Heart left ventricle (tissue), 16 donors: ENCODE results near the gene EXOC8. TPM values are rescaled to one million over a fixed set of nuclear protein-coding genes. Genes with fewer than 3 reads are reported as not detected.

Experiments
- ATAC-seq, 4 donors: fragments of 200-7000 bp; cut with Tn5 transposase; one replicate each; pipeline ENCODE4 v1.9.1; 2020 to 2022; ENCODE audit warnings: moderate library complexity in 4 of 4, mild to moderate bottlenecking in 3 of 4, moderate number of reproducible peaks in 1 of 4
- DNase-seq, 5 donors: peaks; one replicate each; pipeline ENCODE4 v3.0.0-alpha.2; 2020
- H3K27ac ChIP-seq, 12 donors: fragments of 200-600 bp; sonication (generic) in 4 of 12; one replicate each; pipeline versions ENCODE4 v1.5.0 to v1.8.0; 2016 to 2022; ENCODE audit warnings: mild to moderate bottlenecking in 2 of 12
- H3K27me3 ChIP-seq, 9 donors: fragments of 200-600 bp; sonication (generic) in 2 of 9; one replicate each; pipeline versions ENCODE4 v1.5.1 to v1.8.0; 2016 to 2022; ENCODE audit warnings: mild to moderate bottlenecking in 3 of 9
- H3K36me3 ChIP-seq, 9 donors: fragments of 200-600 bp; sonication (generic) in 2 of 9; one replicate each; pipeline versions ENCODE4 v1.5.0 to v1.8.0; 2018 to 2022; ENCODE audit warnings: mild to moderate bottlenecking in 2 of 9
- H3K4me1 ChIP-seq, 12 donors: fragments of 200-600 bp; sonication (generic) in 4 of 12; one replicate each; pipeline versions ENCODE4 v1.5.0 to v1.8.0; 2016 to 2022; ENCODE audit warnings: mild to moderate bottlenecking in 3 of 12
- H3K4me3 ChIP-seq, 12 donors: fragments of 200-600 bp; sonication (generic) in 4 of 12; one replicate each; pipeline versions ENCODE4 v1.5.0 to v1.8.0; 2017 to 2022; ENCODE audit warnings: mild to moderate bottlenecking in 9 of 12, moderate library complexity in 4 of 12
- H3K9me3 ChIP-seq, 12 donors: fragments of 200-600 bp; sonication (generic) in 4 of 12; one replicate each; pipeline versions ENCODE4 v1.5.0 to v1.8.0; 2016 to 2022; ENCODE audit warnings: mild to moderate bottlenecking in 1 of 12
- CTCF ChIP-seq, 12 donors: fragments of 200-600 bp; sonication (generic) in 4 of 12; IDR thresholded peaks; one replicate each; pipeline versions ENCODE4 v1.5.0 to v1.8.0; 2018 to 2022; ENCODE audit warnings: antibody characterized with exemption in 12 of 12, mild to moderate bottlenecking in 5 of 12
- POLR2A ChIP-seq, 2 donors: fragments of 450-650 bp; IDR thresholded peaks; one replicate each; pipeline ENCODE4 v1.6.1; 2017; ENCODE audit warnings: antibody characterized with exemption in 2 of 2, mild to moderate bottlenecking in 2 of 2, moderate library complexity in 2 of 2
- WGBS, 4 donors: extraction: QIAGEN DNeasy Blood & Tissue Kit in 2 of 4; methylation state at CpG; one replicate each; pipeline versions ENCODE4 v1.1.5 to v1.1.7; 2013 to 2018; 5-methylcytosine and 5-hydroxymethylcytosine counted together
- intact Hi-C, 10 donors: fragments of 100-400 bp; cut with DNase I; formaldehyde crosslinking; loops; one replicate each; pipeline versions ENCODE4 v1.11.1 to v1.14.2; 2022
- polyA plus RNA-seq, 2 donors: library from polyadenylated mRNA; stranded (reverse); fragments of 200-250 nt; gene quantifications; one replicate each; pipeline ENCODE4 v1.2.3, GENCODE V29; 2013
- total RNA-seq, 9 donors: library from RNA; depleted of rRNA in 2 of 9; stranded (reverse); fragments of >200 nt in 2 of 9; fragmentation: NEBNext Ultra II Directional in 3 of 9; extraction: Animal tissue kit (Norgen Biotek cat#: 25700) in 3 of 9; gene quantifications; one replicate each; pipeline versions ENCODE4 v1.1.0 to v1.2.4, GENCODE V29; 2016 to 2023
- donor health status: ischemic (EF 13 %, LVEDD 7.1; RV severe dilation, severe dysfunction).
- donor health status: healthy with polysubstance abuse.
- donor health status: DM: no; HTN: yes; CAD: no.
- donor health status: DM: no; HTN: no; CAD: no.
- donor health status: ischemic (EF 25% LVEDD 6.9; RV normal size, moderate dysfunction).
- donor health status: ischemic (EF 25% LVEDD 5.7; RV mildly dilated, moderate dysfunction).
- donor health status: healthy.
- donor health status: DM: yes; HTN: yes; CAD: no.
- donor health status: ischemic (EF 35%, LVEDD 5.7; RV mildly dilated, moderate dysfunction).
- donor health status: nonischemic (EF 11% LVEDD 7.7; RV severe dilation, severe dysfunction).
- donor health status: DM: yes; HTN: yes; CAD: no.
- donor health status: PGD.
- donor health status: ischemic (EF 29% LVEDD 5.4; RV normal size, mild dysfunction).
- donor health status: nonischemic (EF 23%, LVEDD 6.1; RV moderate dilation, normal function).

Gene EXOC8
- total and polyA plus RNA-seq, 11 donors = 3.7 to 14.8 (median 12.2) TPM

DNA sequence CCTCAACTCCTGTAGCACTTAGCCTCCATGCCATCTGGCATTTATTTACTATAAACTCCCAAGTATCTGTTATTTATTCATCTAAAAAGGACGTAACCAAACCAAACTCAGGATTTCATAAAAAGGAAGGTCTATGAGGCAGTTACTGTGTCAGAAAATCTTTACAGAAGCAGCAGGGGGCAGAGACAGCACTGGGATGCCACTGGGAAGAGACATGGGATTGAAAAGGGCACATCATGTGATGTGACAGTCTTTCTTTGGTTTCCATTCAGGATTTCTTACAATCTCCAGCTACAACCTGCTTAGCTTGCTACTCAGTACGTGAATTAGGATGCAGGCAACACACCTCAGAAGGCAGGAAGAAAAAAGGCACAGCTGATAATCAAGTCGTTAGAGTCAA is 31.6 kb upstream of the EXOC8 start:
- H3K36me3 ChIP-seq = peaks cover 0 to 83% (median 53%) of the 10 kb centered on the region in 9 donors
- intact Hi-C loops = no loop called here
- no peaks in the 10 kb centered on the region for H3K9me3 ChIP-seq
- no peak for DNase-seq
- H3K27me3 ChIP-seq = no peaks in the 10 kb centered on the region
- peak in 2 of 12 donors; percentile 11 to 12 for TF ChIP-seq CTCF (IDR thresholded peaks at IDR 0.05)
- no peak for TF ChIP-seq POLR2A (IDR thresholded peaks at IDR 0.05)
- no peak overlapping the region for H3K4me3 ChIP-seq
- H3K4me1 ChIP-seq = peaks cover 0 to 7% (median 0%) of the 10 kb centered on the region in 12 donors
- H3K27ac ChIP-seq = no peak overlapping the region
- ATAC-seq = peak in 1 of 4 donors; percentile 24
- WGBS, 4 donors = 69 to 73% (median 71%) methylated on average over 3 of the region's 3 CpGs

DNA sequence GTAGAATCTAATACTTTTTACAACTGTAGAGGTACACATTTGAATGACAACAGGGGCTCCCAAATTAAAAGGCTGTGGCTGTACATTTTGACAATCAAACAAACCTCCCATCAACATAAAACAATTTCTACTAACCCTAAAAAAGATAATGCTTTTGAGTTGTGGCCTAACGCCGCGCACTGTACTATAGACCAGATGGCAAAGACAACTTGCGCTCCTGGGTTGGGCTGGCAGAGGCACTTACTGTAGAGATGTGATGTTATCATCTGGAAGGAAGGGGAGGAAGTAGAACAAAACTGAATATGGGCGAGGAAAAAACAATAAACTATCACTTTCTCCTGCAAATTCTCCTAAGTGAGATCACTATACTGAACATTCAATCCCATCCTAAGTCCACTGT is 26.5 kb upstream of the EXOC8 start:
- no peaks in the 10 kb centered on the region for H3K9me3 ChIP-seq
- 73 to 81% (median 78%) methylated on average over 5 of the region's 5 CpGs for WGBS, 4 donors
- TF ChIP-seq POLR2A (IDR thresholded peaks at IDR 0.05) (no peak), CTCF (IDR thresholded peaks at IDR 0.05) (no peak)
- intact Hi-C loops = loop anchor here in 3 of 10 donors (5.0 kb wide), 3 partner anchors 48 to 238 kb away; no protein-coding TSS in a partner anchor
- peaks cover 0 to 81% (median 37%) of the 10 kb centered on the region in 9 donors for H3K36me3 ChIP-seq
- ATAC-seq (no peak), DNase-seq (no peak)
- no peaks in the 10 kb centered on the region for H3K27me3 ChIP-seq
- H3K4me1 ChIP-seq = peaks cover 0 to 20% (median 4%) of the 10 kb centered on the region in 12 donors
- no peak overlapping the region for H3K4me3 ChIP-seq
- H3K27ac ChIP-seq = no peak overlapping the region

GRCh38 chr1:231363624-231364023 is 26.0 kb upstream of the EXOC8 start:
- ATAC-seq = no peak
- intact Hi-C loops = loop anchor here in 3 of 10 donors (5.0 kb wide), 3 partner anchors 49 to 239 kb away; no protein-coding TSS in a partner anchor
- no peaks in the 10 kb centered on the region for H3K27me3 ChIP-seq
- WGBS, 4 donors = 77 to 85% (median 80%) methylated on average over 1 of the region's 1 CpG
- H3K9me3 ChIP-seq = no peaks in the 10 kb centered on the region
- no peak for DNase-seq
- TF ChIP-seq CTCF (IDR thresholded peaks at IDR 0.05) = no peak
- TF ChIP-seq POLR2A (IDR thresholded peaks at IDR 0.05) = no peak
- H3K4me3 ChIP-seq = no peak overlapping the region
- H3K36me3 ChIP-seq = peaks cover 0 to 79% (median 31%) of the 10 kb centered on the region in 9 donors
- no peak overlapping the region for H3K27ac ChIP-seq
- peaks cover 0 to 20% (median 5%) of the 10 kb centered on the region in 12 donors for H3K4me1 ChIP-seq

DNA sequence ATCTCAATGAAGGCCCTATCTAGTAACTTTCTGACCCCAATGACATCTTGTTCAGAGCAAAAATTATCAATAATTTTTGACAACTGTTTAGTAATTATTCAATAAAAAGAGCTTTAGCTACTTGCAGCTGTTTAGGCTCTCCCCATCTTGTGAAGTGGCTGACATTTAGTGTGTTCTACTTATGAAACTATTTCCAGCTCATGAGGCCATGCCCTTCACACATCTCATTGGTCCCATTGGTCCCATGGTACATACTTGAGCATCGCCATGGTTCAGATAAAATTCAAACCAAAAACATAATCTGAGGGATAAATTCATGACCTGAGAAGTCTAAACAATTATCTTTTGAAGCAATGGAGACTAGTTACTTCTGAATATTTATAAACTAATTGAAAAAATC is 24.7 kb upstream of the EXOC8 start:
- intact Hi-C loops = loop anchor here in 3 of 10 donors (5.0 kb wide), 3 partner anchors 50 to 240 kb away; no protein-coding TSS in a partner anchor
- no peak for DNase-seq
- Histone ChIP-seq H3K36me3 (peaks cover 0 to 66% (median 28%) of the 10 kb centered on the region in 9 donors), H3K9me3 (no peaks in the 10 kb centered on the region), H3K27me3 (no peaks in the 10 kb centered on the region), H3K4me3 (no peak overlapping the region), H3K27ac (peak overlapping the region in 3 of 12 donors; percentile 7 to 34 (median 9)), H3K4me1 (peaks cover 0 to 30% (median 9%) of the 10 kb centered on the region in 12 donors)
- peak; percentile 57 to 86 (median 66) for ATAC-seq
- WGBS, 4 donors = 30 to 51% (median 37%) methylated on average over 1 of the region's 1 CpG
- TF ChIP-seq POLR2A (IDR thresholded peaks at IDR 0.05) (no peak), CTCF (IDR thresholded peaks at IDR 0.05) (no peak)
